ENCODE results near the gene DSTN. TPM values are rescaled to one million over a fixed set of nuclear protein-coding genes. Genes with fewer than 3 reads are reported as not detected.

DSTN gene
- total RNA-seq, 4 donors from 2014 or later: 242 to 616 (median 360) TPM

GRCh38 chr20:17629025-17629424 lies 59.1 kb downstream of the DSTN start:
- H3K27ac ChIP-seq: no peak overlapping the region
- peaks cover 0 to 3% (median 3%) of the 10 kb centered on the region in 3 donors for H3K4me1 ChIP-seq
- no peak for DNase-seq
- 100% methylated on average over 1 of the region's 8 CpGs; no CpG with 5 or more reads in 1 of the 2 donors for WGBS, 2 donors
- H3K27me3 ChIP-seq: no peaks in the 10 kb centered on the region
- TF ChIP-seq, protein P1, sequence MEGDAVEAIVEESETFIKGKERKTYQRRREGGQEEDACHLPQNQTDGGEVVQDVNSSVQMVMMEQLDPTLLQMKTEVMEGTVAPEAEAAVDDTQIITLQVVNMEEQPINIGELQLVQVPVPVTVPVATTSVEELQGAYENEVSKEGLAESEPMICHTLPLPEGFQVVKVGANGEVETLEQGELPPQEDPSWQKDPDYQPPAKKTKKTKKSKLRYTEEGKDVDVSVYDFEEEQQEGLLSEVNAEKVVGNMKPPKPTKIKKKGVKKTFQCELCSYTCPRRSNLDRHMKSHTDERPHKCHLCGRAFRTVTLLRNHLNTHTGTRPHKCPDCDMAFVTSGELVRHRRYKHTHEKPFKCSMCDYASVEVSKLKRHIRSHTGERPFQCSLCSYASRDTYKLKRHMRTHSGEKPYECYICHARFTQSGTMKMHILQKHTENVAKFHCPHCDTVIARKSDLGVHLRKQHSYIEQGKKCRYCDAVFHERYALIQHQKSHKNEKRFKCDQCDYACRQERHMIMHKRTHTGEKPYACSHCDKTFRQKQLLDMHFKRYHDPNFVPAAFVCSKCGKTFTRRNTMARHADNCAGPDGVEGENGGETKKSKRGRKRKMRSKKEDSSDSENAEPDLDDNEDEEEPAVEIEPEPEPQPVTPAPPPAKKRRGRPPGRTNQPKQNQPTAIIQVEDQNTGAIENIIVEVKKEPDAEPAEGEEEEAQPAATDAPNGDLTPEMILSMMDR (IDR thresholded peaks at IDR 0.05): no peak
- TF ChIP-seq POLR2A (IDR thresholded peaks at IDR 0.05): no peak
- intact Hi-C loops (cut with DNase I): no loop called here
- no peaks in the 10 kb centered on the region for H3K9me3 ChIP-seq
- H3K36me3 ChIP-seq: peaks cover 55 to 100% (median 57%) of the 10 kb centered on the region in 3 donors
- H3K4me3 ChIP-seq: no peak overlapping the region

- H3K27ac ChIP-seq: no peak overlapping the region
- H3K9me3 ChIP-seq: no peaks in the 10 kb centered on the region
- no peak for TF ChIP-seq POLR2A (IDR thresholded peaks at IDR 0.05)
- TF ChIP-seq, protein P1 (IDR thresholded peaks at IDR 0.05): no peak
- H3K4me3 ChIP-seq: no peak overlapping the region
- no peaks in the 10 kb centered on the region for H3K27me3 ChIP-seq
- WGBS, 2 donors: 98 to 100% methylated on average over 3 to 6 of the region's 21 CpGs
- H3K4me1 ChIP-seq: peaks cover 0 to 9% (median 9%) of the 10 kb centered on the region in 3 donors
- H3K36me3 ChIP-seq: peaks cover 51 to 100% (median 52%) of the 10 kb centered on the region in 3 donors
- DNase-seq: no peak
- intact Hi-C loops (cut with DNase I): loop anchor here (10.0 kb wide), 1 partner anchor 95 kb away; no protein-coding TSS in a partner anchor
Measured at GRCh38 chr20:17629678-17630089, 59.8 kb downstream of the DSTN start.

GRCh38 chr20:17630151-17630805 lies 60.4 kb downstream of the DSTN start:
- no peak for DNase-seq
- no peak for TF ChIP-seq POLR2A (IDR thresholded peaks at IDR 0.05)
- H3K9me3 ChIP-seq: no peaks in the 10 kb centered on the region
- intact Hi-C loops (cut with DNase I): loop anchor here (10.0 kb wide), 1 partner anchor 95 kb away; no protein-coding TSS in a partner anchor
- peaks cover 0 to 15% (median 13%) of the 10 kb centered on the region in 3 donors for H3K4me1 ChIP-seq
- peaks cover 50 to 100% (median 50%) of the 10 kb centered on the region in 3 donors for H3K36me3 ChIP-seq
- 82 to 85% methylated on average over 11 of the region's 11 CpGs for WGBS, 2 donors
- no peak overlapping the region for H3K27ac ChIP-seq
- H3K4me3 ChIP-seq: no peak overlapping the region
- H3K27me3 ChIP-seq: no peaks in the 10 kb centered on the region

DNA sequence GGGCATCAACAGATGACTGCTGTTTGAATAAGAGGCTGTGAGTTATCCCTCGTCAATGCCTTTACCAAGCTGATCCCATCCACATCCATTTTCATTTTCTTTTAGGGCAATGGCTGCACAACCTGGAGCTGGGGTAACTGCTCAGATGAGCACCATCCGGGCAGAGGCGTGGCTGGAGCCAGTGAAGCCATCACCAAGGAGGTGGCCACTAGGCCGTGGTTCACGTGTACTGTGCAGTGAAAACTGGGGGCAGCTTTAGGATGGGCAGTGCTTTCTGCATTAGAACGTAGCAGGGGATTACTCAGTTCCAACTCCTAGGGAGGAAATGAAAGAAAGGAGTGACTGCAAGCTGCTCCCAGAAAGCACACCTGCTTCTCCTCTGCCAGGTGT lies 60.9 kb downstream of the DSTN start:
- WGBS, 2 donors: 89 to 92% methylated on average over 2 to 6 of the region's 6 CpGs
- TF ChIP-seq POLR2A (IDR thresholded peaks at IDR 0.05): no peak
- TF ChIP-seq, protein P1 (IDR thresholded peaks at IDR 0.05): no peak
- Histone ChIP-seq H3K27ac (no peak overlapping the region), H3K9me3 (no peaks in the 10 kb centered on the region), H3K27me3 (no peaks in the 10 kb centered on the region), H3K4me1 (peaks cover 0 to 21% (median 18%) of the 10 kb centered on the region in 3 donors), H3K4me3 (no peak overlapping the region), H3K36me3 (peaks cover 46 to 100% (median 51%) of the 10 kb centered on the region in 3 donors)
- intact Hi-C loops (cut with DNase I): loop anchor here (10.0 kb wide), 1 partner anchor 94 kb away; no protein-coding TSS in a partner anchor
- DNase-seq: no peak

DNA sequence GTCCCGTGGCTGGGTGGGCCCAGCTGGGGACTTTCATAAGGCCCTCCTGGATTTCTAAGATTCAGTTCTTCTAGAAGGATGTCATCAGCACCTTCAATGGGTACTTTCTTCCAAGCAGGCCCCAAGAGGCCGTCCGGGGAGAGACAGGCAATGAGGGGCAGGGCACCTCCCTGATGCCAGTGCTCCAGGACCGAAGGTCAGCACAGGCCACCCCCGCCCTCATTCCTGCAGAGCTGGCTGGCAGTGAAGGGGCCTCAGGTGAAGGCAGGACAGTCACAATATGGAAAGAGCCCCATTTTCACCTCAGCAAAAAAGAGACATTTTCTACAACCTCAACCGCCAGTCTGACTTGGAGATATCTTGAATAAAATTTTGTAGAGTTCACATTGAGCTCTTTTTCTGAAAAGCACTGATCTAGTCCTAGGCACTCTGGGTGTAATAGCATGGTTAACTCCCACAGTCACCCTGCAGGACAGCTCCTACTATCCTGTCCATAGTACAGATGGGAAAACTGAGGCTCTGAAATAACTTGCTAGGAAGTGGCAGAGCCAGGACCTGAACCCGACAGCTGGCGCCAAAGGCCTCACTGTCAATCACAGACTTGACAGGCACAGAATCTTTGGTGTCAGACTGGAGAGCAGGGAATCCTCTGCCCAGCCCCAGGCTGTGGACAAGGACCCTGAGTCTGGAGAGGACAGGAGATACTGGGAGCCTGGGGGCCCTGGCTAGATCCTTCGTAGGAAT lies 61.9 kb downstream of the DSTN start:
- intact Hi-C loops (cut with DNase I): loop anchor here (10.0 kb wide), 1 partner anchor 93 kb away; no protein-coding TSS in a partner anchor
- Histone ChIP-seq H3K4me3 (no peak overlapping the region), H3K36me3 (peaks cover 48 to 100% (median 50%) of the 10 kb centered on the region in 3 donors), H3K27me3 (no peaks in the 10 kb centered on the region), H3K4me1 (peaks cover 4 to 30% (median 26%) of the 10 kb centered on the region in 3 donors), H3K9me3 (no peaks in the 10 kb centered on the region), H3K27ac (peak overlapping the region in 1 of 4 donors; percentile 28)
- TF ChIP-seq POLR2A (IDR thresholded peaks at IDR 0.05): no peak
- TF ChIP-seq, protein P1 (IDR thresholded peaks at IDR 0.05): no peak
- no peak for DNase-seq
- WGBS, 2 donors: 94 to 100% methylated on average over 1 to 5 of the region's 9 CpGs

Data from esophagus squamous epithelium (tissue), 5 donors.